GM19023 (cell line): Measurements from ENCODE around the gene NCOA1.
A peak's percentile ranks its signal among the peaks of the same experiment; 100 is the strongest.
"Not testable (repeated sequence)": the region's sequence is repeated elsewhere in the genome, so short reads cannot be mapped to it uniquely, and the experiment has no call there.

Experiments
- ATAC-seq: cut with Tn5 transposase; IDR thresholded peaks from one replicate; pipeline ENCODE4 v1.9.1; 2021; ENCODE audit warnings: mild to moderate bottlenecking, moderate library complexity; ENCODE audit not compliant: unreplicated experiment

NCOA1 gene

DNA sequence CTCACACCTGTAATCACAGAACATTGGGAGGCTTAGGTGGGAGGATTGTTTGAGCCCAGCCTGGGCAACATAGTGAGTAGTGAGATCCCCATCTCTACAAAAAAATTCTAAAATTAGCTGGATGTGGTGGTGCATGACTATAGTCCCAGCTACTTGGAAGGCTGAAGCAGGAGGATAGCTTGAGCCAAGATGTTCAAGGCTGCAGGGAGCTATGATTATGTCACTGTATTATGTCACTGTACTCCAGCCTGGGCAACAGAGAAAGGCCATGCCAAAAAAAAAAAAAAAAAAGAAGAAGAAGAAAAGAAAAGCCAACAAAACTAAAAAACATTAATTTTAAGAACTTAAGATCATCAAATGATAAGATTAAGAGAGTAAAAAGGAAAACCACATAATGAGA, 17.4 kb upstream of the NCOA1 start:
- no peak for ATAC-seq

- no peak for ATAC-seq
Measured at GRCh38 chr2:24474053-24474452, 17.0 kb upstream of the NCOA1 start.

- ATAC-seq: no peak
Measured at GRCh38 chr2:24477229-24477628, 13.8 kb upstream of the NCOA1 start.

DNA sequence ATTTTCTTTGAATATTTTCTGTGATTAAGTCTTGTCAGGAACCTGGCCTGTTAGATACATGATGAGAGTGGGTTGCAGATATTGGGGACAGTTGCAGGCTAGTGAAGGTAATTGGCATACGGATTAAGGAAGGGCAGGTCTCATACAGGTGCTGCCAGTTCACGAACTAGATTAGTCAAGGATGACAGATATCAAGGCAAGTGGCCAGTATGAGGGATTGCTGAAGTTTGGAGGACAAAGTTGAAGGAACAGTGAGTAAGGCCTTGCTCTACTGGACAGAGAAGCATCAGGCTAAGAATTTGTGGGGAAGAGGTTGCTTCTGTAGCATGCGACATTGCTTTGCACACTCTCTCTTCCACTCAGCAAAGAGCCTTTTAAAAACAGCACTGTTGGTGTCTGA, 12.8 kb upstream of the NCOA1 start:
- no peak for ATAC-seq

DNA sequence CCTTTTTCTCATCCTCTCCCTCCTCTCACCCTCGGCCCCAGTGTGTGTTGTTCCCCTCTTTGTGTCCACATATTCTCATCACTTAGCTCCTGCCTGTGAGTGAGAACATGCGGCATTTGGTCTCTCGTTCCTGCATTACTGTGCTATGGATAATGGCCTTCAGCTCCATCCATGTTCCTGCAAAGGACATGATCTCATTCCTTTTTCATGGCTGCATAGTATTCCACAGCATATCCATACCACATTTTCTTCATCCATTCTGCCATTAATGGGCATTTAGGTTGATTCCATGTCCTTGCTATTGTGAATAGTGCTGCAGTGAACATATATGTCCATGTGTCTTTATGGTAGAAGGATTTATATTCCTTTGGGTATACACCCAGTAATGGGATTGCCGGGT, 10.8 kb upstream of the NCOA1 start:
- no peak for ATAC-seq

DNA sequence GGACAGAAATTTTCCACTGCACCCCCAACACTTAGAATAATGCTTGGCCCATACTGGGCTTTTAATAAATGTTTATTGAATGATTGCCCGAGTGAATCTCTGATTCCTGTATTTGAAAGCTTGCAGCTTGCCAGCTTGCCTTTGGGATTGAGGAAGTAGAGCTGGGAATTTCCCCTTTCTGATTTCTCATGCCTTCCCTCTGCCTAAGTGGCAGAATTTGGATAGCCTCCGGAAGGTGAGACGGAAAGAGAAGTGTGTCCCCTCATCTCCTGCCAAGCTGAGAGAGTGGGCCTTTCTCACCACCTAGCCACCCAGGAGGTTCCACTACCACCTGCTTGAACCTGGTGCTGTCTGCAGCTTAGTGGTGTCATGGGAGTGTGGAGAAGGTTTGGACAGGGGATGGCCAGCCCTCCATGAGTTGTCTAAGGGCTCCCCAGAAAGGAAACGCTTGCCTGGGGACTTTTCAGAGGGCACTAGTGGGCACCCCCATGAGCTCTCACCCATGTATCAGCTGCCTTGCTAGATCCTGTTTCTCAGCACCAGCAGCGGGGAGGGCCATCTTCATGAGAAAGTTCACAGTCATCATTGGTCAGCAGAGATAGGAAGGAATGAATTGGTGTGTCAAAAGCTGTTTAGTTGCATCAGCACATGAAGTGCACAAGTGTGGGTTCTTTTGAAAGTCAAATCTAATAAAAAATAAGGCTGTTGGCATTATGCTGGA, 8.6 kb upstream of the NCOA1 start:
- no peak for ATAC-seq

DNA sequence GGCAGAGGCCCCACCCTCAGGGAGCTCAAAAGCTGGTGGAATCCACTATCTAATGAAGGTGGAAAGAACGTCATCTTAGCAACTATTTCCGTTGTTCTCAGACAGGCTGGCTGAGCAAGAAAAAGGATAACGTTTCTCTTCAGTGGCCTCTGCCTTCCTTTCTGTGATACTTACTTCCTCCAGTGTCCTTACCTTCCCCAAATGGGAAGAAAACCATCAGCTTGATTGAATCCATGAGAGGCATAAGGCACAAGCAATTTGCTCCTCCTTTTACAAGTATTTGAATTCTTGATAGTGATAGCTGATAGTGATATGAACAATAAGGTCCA, 8.1 kb upstream of the NCOA1 start:
- ATAC-seq: no peak

DNA sequence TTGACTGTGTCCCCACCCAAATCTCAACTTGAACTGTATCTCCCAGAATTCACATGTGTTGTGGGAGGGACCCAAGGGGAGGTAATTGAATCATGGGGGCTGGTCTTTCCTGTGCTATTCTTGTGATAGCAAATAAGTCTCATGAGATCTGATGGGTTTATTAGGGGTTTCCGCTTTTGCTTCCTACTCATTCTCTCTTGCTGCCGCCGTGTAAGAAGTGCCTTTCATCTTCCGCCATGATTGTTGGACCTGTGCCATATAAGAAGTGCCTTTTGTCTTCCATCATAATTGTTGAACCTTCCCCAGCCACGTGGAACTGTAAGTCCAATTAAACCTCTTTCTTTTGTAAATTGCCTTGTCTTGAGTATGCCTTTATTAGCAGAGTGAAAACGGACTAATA, 6.4 kb upstream of the NCOA1 start:
- not testable (repeated sequence) for ATAC-seq

GRCh38 chr2:24485197-24485596, 5.9 kb upstream of the NCOA1 start:
- no peak for ATAC-seq

DNA sequence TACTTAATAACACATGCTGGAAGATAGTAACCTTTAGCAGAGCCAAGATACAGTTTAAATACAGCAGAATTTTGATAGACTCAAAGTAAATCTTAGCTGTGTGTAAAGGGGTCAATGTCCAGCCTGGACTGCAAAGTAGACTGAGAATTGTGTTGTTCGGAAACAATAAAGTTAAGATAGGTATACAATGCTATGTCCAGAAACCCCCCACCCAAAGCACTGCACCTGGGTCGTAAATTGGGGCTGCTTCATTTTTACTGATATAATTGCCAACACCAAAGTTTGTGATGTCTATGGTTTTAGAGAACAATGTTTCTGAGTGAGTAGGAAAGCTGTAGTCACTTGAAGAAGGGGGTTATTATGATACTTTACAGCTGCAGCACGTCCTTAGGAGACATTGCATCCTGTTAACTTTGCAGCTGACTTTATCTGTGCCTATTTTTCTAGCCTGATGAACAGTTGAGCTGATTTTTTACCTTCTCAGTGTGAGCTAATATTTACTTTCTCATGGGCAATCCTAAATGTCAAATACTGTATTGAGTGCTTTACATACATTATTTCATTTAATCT, 4.3 kb upstream of the NCOA1 start:
- no peak for ATAC-seq

GRCh38 chr2:24489465-24490180, 1.4 kb upstream of the NCOA1 start:
- no peak for ATAC-seq

DNA sequence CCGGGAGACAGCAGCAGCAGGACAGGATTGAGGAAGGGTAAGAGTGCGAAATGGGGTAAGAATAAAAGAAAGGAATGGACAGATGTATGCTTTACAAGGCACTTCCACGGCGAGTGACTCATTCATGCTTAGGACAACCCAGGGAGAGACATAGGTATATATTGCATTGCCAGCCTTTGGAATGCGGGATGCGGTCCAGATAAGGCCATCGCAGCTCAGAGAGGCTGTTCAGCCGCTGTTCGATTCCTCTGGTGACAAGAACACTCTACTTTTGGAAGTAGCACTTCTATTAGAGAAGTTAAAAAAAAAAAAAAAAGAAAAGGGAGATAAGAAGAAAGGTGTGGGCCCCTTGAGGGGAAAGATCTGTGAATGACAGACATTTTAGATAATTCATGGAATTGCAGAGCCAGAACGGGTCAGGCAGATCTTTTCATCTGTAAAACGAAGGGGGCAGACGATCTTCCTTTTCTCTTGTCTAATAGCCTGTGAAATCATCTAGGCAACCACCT, 819 bp upstream of the NCOA1 start:
- ATAC-seq: no peak

GRCh38 chr2:24491542-24492420, 727 bp downstream of the NCOA1 start:
- ATAC-seq: peak; percentile 38

GRCh38 chr2:24492421-24493279, 1.6 kb downstream of the NCOA1 start:
- no peak for ATAC-seq

GRCh38 chr2:24493713-24494112, 2.7 kb downstream of the NCOA1 start:
- no peak for ATAC-seq

DNA sequence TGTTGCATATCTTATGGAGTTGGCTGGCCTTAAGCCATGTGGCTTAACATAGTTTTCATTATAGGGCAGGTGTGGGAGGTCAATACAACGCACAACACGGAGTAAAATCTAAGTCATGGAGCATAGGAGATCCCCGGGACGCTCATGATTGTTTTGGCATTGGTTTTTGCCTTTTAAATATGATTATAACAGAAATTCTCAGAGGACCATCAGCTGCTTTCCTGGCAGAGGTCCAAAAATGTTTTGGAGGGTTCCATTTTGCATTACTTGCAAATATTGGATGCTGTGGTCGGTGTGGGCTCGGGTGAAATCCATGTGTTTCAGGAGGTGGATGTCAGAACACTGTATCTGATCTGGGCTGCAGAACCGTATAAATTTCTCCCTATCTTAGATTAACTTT, 3.4 kb downstream of the NCOA1 start:
- no peak for ATAC-seq

GRCh38 chr2:24495451-24495850, 4.4 kb downstream of the NCOA1 start:
- no peak for ATAC-seq

GRCh38 chr2:24496959-24497358, 5.9 kb downstream of the NCOA1 start:
- no peak for ATAC-seq

- ATAC-seq: no peak
Measured at GRCh38 chr2:24497685-24498084, 6.6 kb downstream of the NCOA1 start.

DNA sequence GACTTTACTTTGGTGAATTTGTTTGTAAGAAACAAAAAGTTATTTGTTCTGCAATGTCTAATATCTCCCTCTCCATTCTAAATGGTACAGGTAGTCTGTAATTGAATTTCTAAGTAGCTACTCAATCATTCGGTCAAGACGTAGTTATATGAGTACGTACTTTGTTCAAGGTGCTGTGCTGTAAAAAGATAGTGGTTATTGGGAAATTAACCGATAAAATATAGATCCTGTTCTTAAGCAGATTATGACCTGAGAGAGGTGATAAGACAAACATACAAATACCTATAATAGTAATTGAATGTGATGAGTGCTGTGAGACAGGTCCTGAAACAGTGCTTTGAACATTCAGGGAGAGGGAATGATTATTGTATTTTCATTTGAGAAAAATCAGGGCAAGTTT, 7.1 kb downstream of the NCOA1 start:
- ATAC-seq: no peak
